ENCODE data around the gene SPIN2A.

DNA sequence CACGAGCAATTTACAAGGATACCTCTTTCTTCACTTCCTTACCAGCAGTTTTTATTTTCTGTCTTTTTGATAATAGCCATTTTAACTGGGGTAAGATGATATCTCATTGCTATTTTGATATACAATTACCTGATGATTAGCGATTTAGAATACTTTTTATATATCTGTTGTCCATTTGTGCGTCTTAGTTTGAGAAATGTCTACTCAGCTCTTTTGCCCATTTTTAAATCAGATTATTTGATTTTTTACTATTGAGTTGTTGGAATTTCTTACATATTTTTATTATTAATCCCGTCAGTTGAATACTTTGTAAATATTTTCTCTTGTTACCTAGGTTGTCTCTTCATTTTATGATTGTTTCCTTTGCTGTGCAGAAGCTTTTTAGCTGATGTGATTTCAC lies 1.5 kb upstream of the SPIN2A start:
- TF ChIP-seq, protein P1, sequence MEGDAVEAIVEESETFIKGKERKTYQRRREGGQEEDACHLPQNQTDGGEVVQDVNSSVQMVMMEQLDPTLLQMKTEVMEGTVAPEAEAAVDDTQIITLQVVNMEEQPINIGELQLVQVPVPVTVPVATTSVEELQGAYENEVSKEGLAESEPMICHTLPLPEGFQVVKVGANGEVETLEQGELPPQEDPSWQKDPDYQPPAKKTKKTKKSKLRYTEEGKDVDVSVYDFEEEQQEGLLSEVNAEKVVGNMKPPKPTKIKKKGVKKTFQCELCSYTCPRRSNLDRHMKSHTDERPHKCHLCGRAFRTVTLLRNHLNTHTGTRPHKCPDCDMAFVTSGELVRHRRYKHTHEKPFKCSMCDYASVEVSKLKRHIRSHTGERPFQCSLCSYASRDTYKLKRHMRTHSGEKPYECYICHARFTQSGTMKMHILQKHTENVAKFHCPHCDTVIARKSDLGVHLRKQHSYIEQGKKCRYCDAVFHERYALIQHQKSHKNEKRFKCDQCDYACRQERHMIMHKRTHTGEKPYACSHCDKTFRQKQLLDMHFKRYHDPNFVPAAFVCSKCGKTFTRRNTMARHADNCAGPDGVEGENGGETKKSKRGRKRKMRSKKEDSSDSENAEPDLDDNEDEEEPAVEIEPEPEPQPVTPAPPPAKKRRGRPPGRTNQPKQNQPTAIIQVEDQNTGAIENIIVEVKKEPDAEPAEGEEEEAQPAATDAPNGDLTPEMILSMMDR (IDR thresholded peaks at IDR 0.05): no peak
- TF ChIP-seq POLR2AphosphoS5 (IDR thresholded peaks at IDR 0.05): no peak
- no peak for TF ChIP-seq POLR2A (IDR thresholded peaks at IDR 0.05)

All from prostate gland (tissue), 2 donors.